H9 (cell line): ENCODE results near the gene TREML4. TPM values are rescaled to one million over a fixed set of nuclear protein-coding genes. Genes with fewer than 3 reads are reported as not detected.

ENCODE experiments used
- DNase-seq: peaks from one replicate; pipeline ENCODE4 v3.0.0-alpha.2; 2017
- H2AFZ ChIP-seq: one replicate; pipeline ENCODE4 v1.6.1; 2013; ENCODE audit warnings: mild to moderate bottlenecking, low read length, control low read depth, moderate library complexity
- H2AK5ac ChIP-seq: 2 replicates; pipeline ENCODE4 v1.6.1; 2013; ENCODE audit warnings: low read length, control low read depth, mixed read lengths; ENCODE audit not compliant: insufficient read length
- H2BK120ac ChIP-seq: one replicate; pipeline ENCODE4 v1.6.1; 2013; ENCODE audit warnings: low read depth, mild to moderate bottlenecking, low read length, control low read depth, inconsistent platforms; ENCODE audit not compliant: poor library complexity, severe bottlenecking
- H2BK12ac ChIP-seq: 2 replicates; pipeline ENCODE4 v1.6.1; 2013; ENCODE audit warnings: low read length, control low read depth, mixed read lengths, low read depth; ENCODE audit not compliant: insufficient read length
- H2BK15ac ChIP-seq: 2 replicates; pipeline ENCODE4 v1.6.1; 2013; ENCODE audit warnings: low read depth, low read length, control low read depth
- H2BK20ac ChIP-seq: one replicate; pipeline ENCODE4 v1.6.1; 2013; ENCODE audit warnings: low read depth, mild to moderate bottlenecking, low read length, control low read depth, inconsistent platforms; ENCODE audit not compliant: poor library complexity, severe bottlenecking
- H2BK5ac ChIP-seq: 2 replicates; pipeline ENCODE4 v1.6.1; 2013; ENCODE audit warnings: low read length, control low read depth, mixed read lengths; ENCODE audit not compliant: insufficient read length
- H3K14ac ChIP-seq: 2 replicates; pipeline ENCODE4 v1.6.1; 2013; ENCODE audit warnings: low read length, control low read depth; ENCODE audit not compliant: insufficient read depth
- H3K18ac ChIP-seq: 2 replicates; pipeline ENCODE4 v1.6.1; 2013; ENCODE audit warnings: low read depth, mild to moderate bottlenecking, mixed read lengths, low read length, control low read depth; ENCODE audit not compliant: insufficient read length
- H3K23ac ChIP-seq: 2 replicates; pipeline ENCODE4 v1.6.1; 2013; ENCODE audit warnings: low read length, control low read depth, mixed read lengths, low read depth; ENCODE audit not compliant: insufficient read length
- H3K23me2 ChIP-seq: 2 replicates; pipeline ENCODE4 v1.6.1; 2013; ENCODE audit warnings: low read depth, mild to moderate bottlenecking, mixed read lengths, low read length, control low read depth; ENCODE audit not compliant: insufficient read length, poor library complexity, severe bottlenecking
- H3K27ac ChIP-seq: 2 replicates; pipeline ENCODE4 v1.5.1; 2013; ENCODE audit warnings: low read length, control low read depth, mixed read lengths, low read depth; ENCODE audit not compliant: insufficient read length
- H3K27me3 ChIP-seq: 2 replicates; pipeline ENCODE4 v1.6.1; 2013; ENCODE audit warnings: low read length, control low read depth, inconsistent platforms; ENCODE audit not compliant: insufficient read depth
- H3K4ac ChIP-seq: 2 replicates; pipeline ENCODE4 v1.6.1; 2013; ENCODE audit warnings: low read depth, mild to moderate bottlenecking, control low read depth, inconsistent platforms, low read length, moderate library complexity
- H3K4me1 ChIP-seq: 2 replicates; pipeline ENCODE4 v1.6.1; 2013; ENCODE audit warnings: low read length, control low read depth, inconsistent platforms; ENCODE audit not compliant: insufficient read depth
- H3K4me2 ChIP-seq: 2 replicates; pipeline ENCODE4 v1.6.1; 2013; ENCODE audit warnings: low read length, control low read depth, mixed read lengths; ENCODE audit not compliant: insufficient read length, insufficient read depth
- H3K56ac ChIP-seq: 2 replicates; pipeline ENCODE4 v1.6.1; 2013; ENCODE audit warnings: low read depth, mild to moderate bottlenecking, mixed read lengths, low read length, control low read depth; ENCODE audit not compliant: insufficient read length
- H3K79me1 ChIP-seq: 2 replicates; pipeline ENCODE4 v1.6.1; 2013; ENCODE audit warnings: low read depth, mild to moderate bottlenecking, moderate library complexity, low read length, control low read depth, inconsistent platforms; ENCODE audit not compliant: insufficient read depth, poor library complexity, severe bottlenecking
- H3K79me2 ChIP-seq: 2 replicates; pipeline ENCODE4 v1.6.1; 2013; ENCODE audit warnings: low read length, control low read depth, inconsistent platforms; ENCODE audit not compliant: insufficient read depth
- H3K9ac ChIP-seq: 2 replicates; pipeline ENCODE4 v1.6.1; 2013; ENCODE audit warnings: low read length, control low read depth, mixed read lengths; ENCODE audit not compliant: insufficient read length; ENCODE audit errors: extremely low read depth
- H3K9me3 ChIP-seq: one replicate; pipeline ENCODE4 v1.6.1; 2013; ENCODE audit warnings: low read depth, low read length, inconsistent platforms; ENCODE audit not compliant: control insufficient read depth
- H3T11ph ChIP-seq: one replicate; pipeline ENCODE4 v1.6.1; 2013; ENCODE audit warnings: mild to moderate bottlenecking, low read length, control low read depth, inconsistent platforms
- H4K20me1 ChIP-seq: one replicate; pipeline ENCODE4 v1.6.1; 2013; ENCODE audit not compliant: control insufficient read depth, insufficient read length, insufficient read depth
- H4K5ac ChIP-seq: 2 replicates; pipeline ENCODE4 v1.6.1; 2013; ENCODE audit warnings: low read depth, mild to moderate bottlenecking, mixed read lengths, low read length, control low read depth; ENCODE audit not compliant: insufficient read length
- H4K8ac ChIP-seq: replicated peaks from 2 replicates; pipeline ENCODE4 v1.6.1; 2013; ENCODE audit warnings: low read length, control low read depth, mixed read lengths, low read depth; ENCODE audit not compliant: insufficient read length
- H4K91ac ChIP-seq: 2 replicates; pipeline ENCODE4 v1.6.1; 2013; ENCODE audit warnings: low read depth, mild to moderate bottlenecking, moderate library complexity, mixed read lengths, low read length, control low read depth; ENCODE audit not compliant: insufficient read length
- H3K27ac Mint-ChIP-seq, 3 experiments: 2 replicates in 2 of 3; 3 replicates in 1 of 3; pipeline ENCODE4 v1.8.0; 2020 to 2021; ENCODE audit warnings: mixed read lengths in 3 of 3, mild to moderate bottlenecking in 1 of 3, moderate library complexity in 1 of 3
- H3K27me3 Mint-ChIP-seq: 2 replicates; pipeline ENCODE4 v1.8.0; 2021; ENCODE audit warnings: low read depth, mild to moderate bottlenecking, moderate library complexity, mixed read lengths
- H3K36me3 Mint-ChIP-seq, 3 experiments: 2 replicates in 2 of 3; 3 replicates in 1 of 3; pipeline ENCODE4 v1.8.0; 2020 to 2021; ENCODE audit warnings: low read depth in 3 of 3, mixed read lengths in 3 of 3; ENCODE audit not compliant: insufficient read depth in 1 of 3
- H3K4me1 Mint-ChIP-seq, 2 experiments: 2 replicates each; pipeline ENCODE4 v1.8.0; 2020; ENCODE audit warnings: mixed read lengths in 2 of 2
- H3K4me3 Mint-ChIP-seq, 2 experiments: 2 replicates in 1 of 2; 3 replicates in 1 of 2; pipeline ENCODE4 v1.8.0; 2020 to 2021; ENCODE audit warnings: mild to moderate bottlenecking in 2 of 2, mixed read lengths in 2 of 2, moderate library complexity in 1 of 2
- H3K9me3 Mint-ChIP-seq, 2 experiments: 2 replicates in 1 of 2; 3 replicates in 1 of 2; pipeline ENCODE4 v1.8.0; 2020; ENCODE audit warnings: mild to moderate bottlenecking in 2 of 2, mixed read lengths in 2 of 2, moderate library complexity in 1 of 2
- CTCF ChIP-seq: fragments of 200-600 bp; sonication (generic); conservative IDR thresholded peaks from 3 replicates; pipeline ENCODE4 v1.8.0; 2021; ENCODE audit warnings: antibody characterized with exemption, mild to moderate bottlenecking
- WGBS: extraction: QIAGEN DNeasy Blood & Tissue Kit; methylation state at CpG from one replicate; pipeline ENCODE4 v1.1.7; 2013; ENCODE audit warnings: missing lambda C conversion rate, low lambda C conversion rate, mixed read lengths; ENCODE audit not compliant: insufficient read length; ENCODE audit errors: extremely low coverage; 5-methylcytosine and 5-hydroxymethylcytosine counted together
- total RNA-seq: library from RNA; stranded (reverse); gene quantifications from 2 replicates; pipeline ENCODE4 v1.2.1, GENCODE V29; 2021

Gene TREML4
- total RNA-seq, 1 experiment from 2014 or later, result not detected

GRCh38 chr6:41284726-41285125, 56.6 kb downstream of the TREML4 start:
- H3K27ac Mint-ChIP-seq, result no peak overlapping the region
- H3K4me1 Mint-ChIP-seq, result peaks cover 20 to 24% of the 10 kb centered on the region in 2 experiments
- DNase-seq, result no peak
- H3K9ac ChIP-seq, result no peak overlapping the region
- H3K9me3 Mint-ChIP-seq, result no peaks in the 10 kb centered on the region
- no peak overlapping the region for H2BK5ac ChIP-seq
- WGBS, result no CpG with 5 or more reads among the region's 1 CpG
- H3K36me3 Mint-ChIP-seq, result no peaks in the 10 kb centered on the region
- no peak overlapping the region for H3K23ac ChIP-seq
- peaks cover 21% of the 10 kb centered on the region for H3K27me3 Mint-ChIP-seq
- no peak overlapping the region for H3K4ac ChIP-seq
- H3K18ac ChIP-seq, result no peak overlapping the region
- H3K27me3 ChIP-seq, result no peaks in the 10 kb centered on the region; the same call in 1 of the 2 replicates
- no peaks in the 10 kb centered on the region for H3K79me2 ChIP-seq
- H2BK20ac ChIP-seq, result no peak overlapping the region
- H3K27ac ChIP-seq, result no peak overlapping the region
- H3K56ac ChIP-seq, result no peak overlapping the region
- no peak overlapping the region for H4K8ac ChIP-seq
- H2AK5ac ChIP-seq, result no peak overlapping the region
- no peaks in the 10 kb centered on the region for H3K4me1 ChIP-seq
- H3K9me3 ChIP-seq, result no peaks in the 10 kb centered on the region
- no peak overlapping the region for H2BK12ac ChIP-seq
- no peak overlapping the region for H2BK15ac ChIP-seq
- no peak overlapping the region for H3K14ac ChIP-seq
- H4K91ac ChIP-seq, result no peak overlapping the region
- H3T11ph ChIP-seq, result no peak overlapping the region
- H3K79me1 ChIP-seq, result no peaks in the 10 kb centered on the region
- H2BK120ac ChIP-seq, result no peak overlapping the region
- H2AFZ ChIP-seq, result no peak overlapping the region
- no peak overlapping the region for H3K4me3 Mint-ChIP-seq
- no peaks in the 10 kb centered on the region for H4K20me1 ChIP-seq
- H3K23me2 ChIP-seq, result no peaks in the 10 kb centered on the region
- H3K4me2 ChIP-seq, result no peak overlapping the region
- TF ChIP-seq CTCF, result no peak
- no peak overlapping the region for H4K5ac ChIP-seq
